Iris pigment epithelial cell (primary cell): ENCODE results near the gene CSRP2.

Experiments used
- DNase-seq: peaks from one replicate; pipeline ENCODE4 v3.0.0-alpha.2; 2011; ENCODE audit warnings: low read depth

CSRP2 gene

GRCh38 chr12:76863005-76863670 lies 15.7 kb downstream of the CSRP2 start:
- peak; percentile 67 for DNase-seq

- no peak for DNase-seq
Measured at GRCh38 chr12:76860256-76860655, 18.6 kb downstream of the CSRP2 start.

- no peak for DNase-seq
Measured at GRCh38 chr12:76859611-76860010, 19.2 kb downstream of the CSRP2 start.

GRCh38 chr12:76856018-76856644 lies 22.7 kb downstream of the CSRP2 start:
- DNase-seq = no peak

- DNase-seq = no peak
Measured at GRCh38 chr12:76855271-76855670, 23.5 kb downstream of the CSRP2 start.

- peak; percentile 9 for DNase-seq
Measured at GRCh38 chr12:76852106-76852505, 26.7 kb downstream of the CSRP2 start.

GRCh38 chr12:76848132-76848531 lies 30.7 kb downstream of the CSRP2 start:
- DNase-seq = no peak

GRCh38 chr12:76847260-76847659 lies 31.6 kb downstream of the CSRP2 start:
- no peak for DNase-seq

GRCh38 chr12:76836633-76837032 lies 42.2 kb downstream of the CSRP2 start:
- no peak for DNase-seq

GRCh38 chr12:76830436-76830835 lies 48.4 kb downstream of the CSRP2 start:
- DNase-seq = no peak

- peak; percentile 61 for DNase-seq
Measured at GRCh38 chr12:76820888-76821482, 57.8 kb downstream of the CSRP2 start.

GRCh38 chr12:76813972-76814371 lies 64.8 kb downstream of the CSRP2 start:
- DNase-seq = no peak

- no peak for DNase-seq
Measured at GRCh38 chr12:76813265-76813664, 65.6 kb downstream of the CSRP2 start.

GRCh38 chr12:76811976-76812375 lies 66.8 kb downstream of the CSRP2 start:
- no peak for DNase-seq

- no peak for DNase-seq
Measured at GRCh38 chr12:76810671-76811419, 68.0 kb downstream of the CSRP2 start.
